GM12878 (cell line): Measurements from ENCODE around the gene CRMP1. TPM values are rescaled to one million over a fixed set of nuclear protein-coding genes. Genes with fewer than 3 reads are reported as not detected.

Source experiments
- ATAC-seq: fragments of 200-7000 bp; cut with Tn5 transposase; 3 replicates; pipeline ENCODE4 v1.9.1; 2020; ENCODE audit warnings: mild to moderate bottlenecking, moderate library complexity
- BruUV-seq: library from RNA; stranded (reverse); fragments of 400-500 nt; replicated peaks from 2 replicates; lab custom pipeline; 2021; lab: Mats Ljungman, UMichigan
- CTCF ChIA-PET: fragments of 300-600 bp; sonication (Branson Sonifier 250); formaldehyde crosslinking; extraction: SDS; loops from one replicate; lab custom pipeline; 2021; ENCODE audit warnings: inconsistent platforms; lab: Yijun Ruan, JAX
- POLR2A ChIA-PET: fragments of 350-600 bp; formaldehyde crosslinking; extraction: SDS; loops from one replicate; lab custom pipeline; 2021; ENCODE audit warnings: inconsistent platforms; lab: Charles Lee
- RAD21 ChIA-PET: fragments of 300-600 bp; sonication (Branson Sonifier 250); formaldehyde crosslinking; loops from one replicate; lab custom pipeline; 2023; ENCODE audit warnings: antibody characterized with exemption; ENCODE audit not compliant: unreplicated experiment; lab: Charles Lee
- SMC1A ChIA-PET: fragments of 300-600 bp; sonication (Branson Sonifier 250); formaldehyde crosslinking; loops from one replicate; lab custom pipeline; 2023; ENCODE audit not compliant: unreplicated experiment, uncharacterized antibody; lab: Charles Lee
- DNase-seq: peaks from one replicate; pipeline ENCODE4 v3.0.0-alpha.2; 2011; ENCODE audit warnings: low read depth, low spot score
- FAIRE-seq: peaks from 3 replicates; lab custom pipeline; 2011; peaks lifted over from hg19 to GRCh38; lab: Jason Lieb, UNC
- H2AFZ ChIP-seq: 2 replicates; pipeline ENCODE4 v1.6.0; 2011; ENCODE audit warnings: low read depth, low read length, control low read depth; ENCODE audit not compliant: control insufficient read depth
- H3K27ac ChIP-seq: 2 replicates; pipeline ENCODE4 v1.5.1; 2011; ENCODE audit warnings: control low read depth; ENCODE audit not compliant: control insufficient read depth, insufficient read depth
- H3K27me3 ChIP-seq, 2 experiments: replicated peaks in 1 of 2; 2 replicates each; pipeline versions ENCODE4 v1.6.0 to v1.6.1; 2011; ENCODE audit warnings: low read length in 1 of 2; ENCODE audit not compliant: control insufficient read depth in 2 of 2, insufficient read depth in 2 of 2
- H3K36me3 ChIP-seq, 2 experiments: 2 replicates each; pipeline ENCODE4 v1.5.1; 2011; ENCODE audit warnings: low read length in 1 of 2; ENCODE audit not compliant: control insufficient read depth in 2 of 2, insufficient read depth in 2 of 2
- H3K4me1 ChIP-seq: 2 replicates; pipeline ENCODE4 v1.6.1; 2011; ENCODE audit warnings: mild to moderate bottlenecking, low read length, moderate library complexity, mixed read lengths; ENCODE audit not compliant: control insufficient read depth, insufficient read depth
- H3K4me2 ChIP-seq: 2 replicates; pipeline ENCODE4 v1.6.0; 2011; ENCODE audit warnings: control low read depth; ENCODE audit not compliant: control insufficient read depth, insufficient read depth
- H3K4me3 ChIP-seq: fragments of 200-600 bp; sonication (generic); 2 replicates; pipeline ENCODE4 v1.5.1; 2016
- H3K79me2 ChIP-seq: 2 replicates; pipeline ENCODE4 v1.6.0; 2011; ENCODE audit warnings: low read length; ENCODE audit not compliant: control insufficient read depth, insufficient read depth
- H3K9ac ChIP-seq: 2 replicates; pipeline ENCODE4 v1.8.0; 2011; ENCODE audit warnings: low read length, control low read depth, mixed read lengths; ENCODE audit not compliant: control insufficient read depth, insufficient read depth
- H3K9me3 ChIP-seq: replicated peaks from 3 replicates; pipeline ENCODE4 v1.5.1; 2011; ENCODE audit warnings: mild to moderate bottlenecking, low read length; ENCODE audit not compliant: control insufficient read depth, insufficient read depth
- H4K20me1 ChIP-seq: 2 replicates; pipeline ENCODE4 v1.6.0; 2011; ENCODE audit not compliant: control insufficient read depth, insufficient read depth
- ATF2 ChIP-seq: IDR thresholded peaks from 2 replicates; pipeline ENCODE4 v1.6.1; 2012; ENCODE audit warnings: low read length, inconsistent platforms
- BCL3 ChIP-seq: IDR thresholded peaks from 2 replicates; pipeline ENCODE4 v1.6.1; 2011; ENCODE audit warnings: borderline replicate concordance, low read depth, mild to moderate bottlenecking, moderate library complexity, low read length; ENCODE audit not compliant: insufficient read depth, poor library complexity, severe bottlenecking
- BHLHE40 ChIP-seq, 2 experiments: fragments of 450-650 bp in 1 of 2; IDR thresholded peaks; 2 replicates each; pipeline ENCODE4 v1.6.1; 2011 to 2017; ENCODE audit warnings: low read depth in 2 of 2, borderline replicate concordance in 1 of 2, improper control_type of control experiment in 1 of 2, low read length in 1 of 2, mild to moderate bottlenecking in 1 of 2
- E4F1 ChIP-seq: fragments of 450-650 bp; IDR thresholded peaks from 2 replicates; pipeline ENCODE4 v1.6.1; 2018; ENCODE audit warnings: borderline replicate concordance, mild to moderate bottlenecking; ENCODE audit not compliant: partially characterized antibody
- FOS ChIP-seq: IDR thresholded peaks from 3 replicates; pipeline ENCODE4 v1.6.1; 2011; ENCODE audit warnings: borderline replicate concordance; ENCODE audit not compliant: insufficient read length; ENCODE audit errors: extremely low read depth
- MTA2 ChIP-seq: fragments of 450-650 bp; IDR thresholded peaks from 2 replicates; pipeline ENCODE4 v1.6.1; 2016; ENCODE audit warnings: low read depth, mild to moderate bottlenecking, moderate library complexity
- NFYA ChIP-seq: IDR thresholded peaks from 2 replicates; pipeline ENCODE4 v1.6.1; 2011; ENCODE audit warnings: low read depth, mild to moderate bottlenecking, low read length, improper control_type of control experiment, borderline replicate concordance
- SIN3A ChIP-seq: IDR thresholded peaks from 2 replicates; pipeline ENCODE4 v1.6.1; 2012; ENCODE audit warnings: low read depth, low read length, improper control_type of control experiment
- SREBF2 ChIP-seq: IDR thresholded peaks from 2 replicates; pipeline ENCODE4 v1.6.1; 2012; ENCODE audit warnings: mild to moderate bottlenecking, low read length
- TBL1XR1 ChIP-seq: IDR thresholded peaks from 2 replicates; pipeline ENCODE4 v1.6.1; 2012; ENCODE audit warnings: low read depth, low read length, improper control_type of control experiment
- YY1 ChIP-seq: IDR thresholded peaks from 2 replicates; pipeline ENCODE4 v1.6.1; 2011; ENCODE audit warnings: low read depth, mild to moderate bottlenecking, low read length
- ZBTB4 ChIP-seq: fragments of 450-650 bp; formaldehyde crosslinking; IDR thresholded peaks from 2 replicates; pipeline ENCODE4 v1.4.0; 2022; ENCODE audit warnings: mild to moderate bottlenecking, moderate library complexity
- ZNF384 ChIP-seq: IDR thresholded peaks from 2 replicates; pipeline ENCODE4 v1.6.1; 2012; ENCODE audit warnings: low read depth, mild to moderate bottlenecking, low read length, improper control_type of control experiment, borderline replicate concordance
- ZZZ3 ChIP-seq: IDR thresholded peaks from 2 replicates; pipeline ENCODE4 v1.6.1; 2011; ENCODE audit warnings: low read depth; ENCODE audit not compliant: control insufficient read depth, insufficient read length
- WGBS: methylation state at CpG from one replicate; pipeline ENCODE4 v1.1.6; 2016; ENCODE audit warnings: low lambda C conversion rate; ENCODE audit not compliant: insufficient replicate concordance, insufficient coverage; ENCODE audit errors: missing lambda C conversion rate; 5-methylcytosine and 5-hydroxymethylcytosine counted together
- in situ Hi-C: fragments of 300-500 bp; cut with MboI; formaldehyde crosslinking; loops from 9 replicates; pipeline ENCODE4 v1.14.3; 2018; ENCODE audit warnings: mixed read lengths
- intact Hi-C: fragments of 100-400 bp; cut with micrococcal nuclease; formaldehyde crosslinking; loops from one replicate; pipeline ENCODE4 v1.14.2; 2022; ENCODE audit not compliant: unreplicated experiment
- polyA plus RNA-seq, 11 experiments: library from polyadenylated mRNA; depleted of rRNA in 4 of 11; unstranded in 6 of 11; stranded (reverse) in 5 of 11; fragments of >200 nt; fragmentation: Nextera tagmentation in 4 of 11; fragmentation: Illumina TruSeq in 1 of 11; extraction: Ambion mirVana in 4 of 11; extraction: Trizol in 1 of 11; gene quantifications; 1 replicate in 1 of 11; 2 replicates in 10 of 11; pipeline versions ENCODE4 v1.2.1 to v1.2.3, GENCODE V29; 2011 to 2016; ENCODE audit warnings: inconsistent platforms in 2 of 11, missing spikeins in 2 of 11, low read depth in 1 of 11
- total RNA-seq, 4 experiments: library from RNA; depleted of rRNA in 3 of 4; stranded (reverse); fragments of >200 nt in 3 of 4; fragmentation: Illumina TruSeq in 1 of 4; extraction: Trizol in 1 of 4; gene quantifications; 2 replicates each; pipeline versions ENCODE4 v1.2.1 to v1.2.3, GENCODE V29; 2013 to 2021

CRMP1 gene
- total and polyA plus RNA-seq, 10 of the 15 experiments (the other 5 are each of a cell fraction or from before 2014, with no cell fraction given): 0.03 to 1.4 (median 0.12) TPM; not detected in 2

- H3K9me3 ChIP-seq: no peaks in the 10 kb centered on the region; the same call in 2 of the 3 replicates
- FAIRE-seq (no peak), ATAC-seq (no peak), DNase-seq (no peak)
- WGBS: 53% methylated on average over 7 of the region's 7 CpGs
- H2AFZ ChIP-seq: no peak overlapping the region
- POLR2A ChIA-PET: no interaction called here
- no peak overlapping the region for H3K4me3 ChIP-seq
- H3K27ac ChIP-seq: no peak overlapping the region
- no peak overlapping the region for H3K9ac ChIP-seq
- no peaks in the 10 kb centered on the region; the same call in 1 of the 2 replicates for H3K4me1 ChIP-seq
- H3K79me2 ChIP-seq: no peaks in the 10 kb centered on the region
- RAD21 ChIA-PET: no interaction called here
- H4K20me1 ChIP-seq: no peaks in the 10 kb centered on the region
- intact Hi-C loops: no loop called here
- H3K36me3 ChIP-seq: no peaks in the 10 kb centered on the region
- CTCF ChIA-PET: interaction anchor here (1.2 kb wide), 1 partner anchor 85 kb away, joined by 4 read pairs; no protein-coding TSS in a partner anchor
- in situ Hi-C loops: no loop called here
- TF ChIP-seq MTA2: no peak
- TF ChIP-seq ZBTB4 (CRISPR knock-in tag): no peak
- TF ChIP-seq E4F1: no peak
- TF ChIP-seq ZNF384: no peak
- TF ChIP-seq YY1: no peak
- no peak for TF ChIP-seq NFYA
- TF ChIP-seq FOS: no peak
- no peak for TF ChIP-seq ZZZ3
- no peak for TF ChIP-seq SIN3A
- no peak for TF ChIP-seq SREBF2
- TF ChIP-seq TBL1XR1: no peak
- TF ChIP-seq ATF2: no peak
- TF ChIP-seq BHLHE40 (IDR thresholded peaks at IDR 0.05; ENCODE audit: borderline replicate concordance in 1 of 2, low read depth in 2 of 2, low read length in 1 of 2): no peak
- TF ChIP-seq BCL3: no peak
- SMC1A ChIA-PET: no interaction called here
- H3K27me3 ChIP-seq: no peaks in the 10 kb centered on the region
- no peak overlapping the region for H3K4me2 ChIP-seq
- no TSS peak for BruUV-seq
Observed at GRCh38 chr4:5913454-5913853, 20.6 kb upstream of the CRMP1 start.
